NCI-H187 treated with DMSO at 0.1 percent for 48 hours (cell line): ENCODE measurements around the gene SNAPC1.
"Not testable (repeated sequence)": the region's sequence is repeated elsewhere in the genome, so short reads cannot be mapped to it uniquely, and the experiment has no call there.

Source experiments
- DNase-seq: peaks from one replicate; lab custom pipeline; 2025; lab: John Stamatoyannopoulos, UW

The SNAPC1 gene

GRCh38 chr14:61761959-61762786, at the start of gene SNAPC1:
Gene SNAPC1, plus strand, starts transcription at chr14:61762420. Its CDS starts 41 bp downstream, at chr14:61762461.
- DNase-seq = peak; percentile 89

DNA sequence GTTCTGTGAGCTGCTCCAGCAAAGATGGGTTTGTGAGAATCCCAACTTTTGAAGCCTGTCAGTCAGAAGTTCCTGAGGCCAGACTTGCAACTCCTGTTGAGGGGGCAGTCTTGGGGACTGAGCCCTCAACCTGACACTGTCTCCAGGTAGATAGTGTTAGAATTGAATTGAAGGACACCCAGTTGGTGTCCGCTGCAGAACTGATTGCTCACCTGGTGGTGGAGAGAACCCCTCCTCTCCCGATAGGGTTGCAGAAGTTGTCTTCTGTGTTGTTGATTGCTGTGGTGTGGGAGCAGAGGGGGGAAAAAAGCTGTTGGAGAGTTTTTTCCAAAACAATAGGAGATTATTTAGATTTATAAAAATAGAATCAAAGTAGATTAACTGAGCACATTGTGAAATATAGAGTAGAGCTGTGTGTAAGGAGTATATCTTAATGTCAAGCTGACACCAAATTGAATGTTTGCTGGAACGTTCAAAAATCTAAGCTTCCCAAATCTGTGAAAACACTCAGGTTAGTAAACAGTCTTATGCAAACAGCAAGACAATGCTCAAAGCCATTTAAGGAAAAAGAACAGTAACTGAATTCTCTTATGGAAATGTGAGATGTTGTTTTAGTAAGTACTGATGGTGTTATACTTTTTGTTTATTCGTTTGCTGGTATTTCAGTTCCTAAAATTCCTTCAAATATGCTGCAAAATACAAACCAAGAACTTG, 48.3 kb upstream of the SNAPC1 start:
- no peak for DNase-seq

DNA sequence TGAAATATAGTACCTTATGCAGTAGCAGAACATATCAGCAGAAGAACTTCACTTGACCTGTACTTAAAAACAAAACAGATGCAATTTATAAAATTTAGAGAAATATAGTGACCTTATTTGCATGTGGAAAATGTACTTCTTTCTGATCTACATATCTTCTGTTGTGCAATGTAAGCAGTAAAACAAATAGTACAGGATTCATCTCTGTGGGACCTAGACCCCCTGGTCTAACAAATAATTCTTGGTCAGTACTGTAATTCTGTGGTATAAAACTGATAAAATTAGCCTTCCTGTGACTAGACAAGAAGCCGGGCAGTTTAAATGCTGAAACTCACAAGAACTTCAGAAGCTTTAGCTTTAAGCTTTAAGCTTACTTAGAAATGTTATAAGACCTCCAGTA, 45.3 kb upstream of the SNAPC1 start:
- DNase-seq = no peak

- no peak for DNase-seq
These were observed 44.2 kb upstream of the SNAPC1 start for GRCh38 chr14:61718039-61718438.

DNA sequence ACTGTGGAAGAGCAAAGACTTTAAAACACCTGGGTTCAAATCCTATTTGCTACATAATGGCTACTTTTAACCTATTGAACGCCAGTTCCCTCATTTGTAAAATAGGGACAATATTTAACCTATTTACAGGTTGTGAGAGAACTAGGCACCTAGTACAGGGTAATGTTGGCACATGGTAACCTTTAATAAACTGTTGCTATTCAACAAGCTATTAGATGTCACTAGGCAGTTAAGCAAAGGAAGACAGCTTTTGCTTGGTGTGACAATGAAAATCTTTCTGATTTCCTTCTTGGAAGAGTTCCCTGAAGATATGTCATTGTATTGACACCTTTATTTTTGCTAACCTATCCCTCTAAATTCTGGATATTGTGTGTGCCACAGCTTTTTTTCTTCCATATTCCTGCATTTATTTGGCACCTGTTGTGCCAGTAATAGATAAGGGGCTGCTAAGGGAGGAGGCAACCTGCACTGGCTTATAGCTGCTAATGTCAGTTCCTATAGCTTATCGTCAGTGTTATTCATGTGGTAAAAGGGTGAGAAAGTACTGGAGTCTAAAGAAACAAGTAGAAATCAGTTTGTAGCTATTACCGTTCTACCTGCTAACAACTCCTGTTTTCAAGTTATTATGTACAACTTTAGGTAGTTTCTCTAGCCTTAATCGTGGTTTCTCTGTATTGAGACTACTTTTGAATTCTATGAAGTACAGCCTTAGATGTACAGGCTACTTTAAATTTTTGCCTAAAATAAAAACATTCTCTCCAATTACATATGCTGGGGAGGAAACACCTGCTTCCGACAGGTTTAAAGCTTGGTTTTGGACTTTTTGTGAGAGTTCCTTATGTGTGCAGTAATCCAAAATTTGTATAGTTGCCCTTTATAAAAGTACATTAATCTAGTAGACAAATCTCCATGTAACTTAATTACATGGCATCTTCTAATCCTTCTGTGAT, 42.6 kb upstream of the SNAPC1 start:
- no peak for DNase-seq

DNA sequence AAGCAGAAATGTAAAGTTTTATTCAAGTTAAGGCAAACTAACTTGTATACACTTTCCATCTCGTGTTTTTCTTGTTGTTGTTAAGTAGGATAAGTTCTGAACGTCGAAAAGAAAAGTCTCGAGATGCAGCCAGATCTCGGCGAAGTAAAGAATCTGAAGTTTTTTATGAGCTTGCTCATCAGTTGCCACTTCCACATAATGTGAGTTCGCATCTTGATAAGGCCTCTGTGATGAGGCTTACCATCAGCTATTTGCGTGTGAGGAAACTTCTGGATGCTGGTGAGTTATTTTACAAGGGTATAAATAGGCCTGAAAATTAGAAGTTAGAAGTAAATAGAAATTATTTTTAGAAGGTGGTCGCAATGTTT, 41.9 kb upstream of the SNAPC1 start:
- DNase-seq = no peak

DNA sequence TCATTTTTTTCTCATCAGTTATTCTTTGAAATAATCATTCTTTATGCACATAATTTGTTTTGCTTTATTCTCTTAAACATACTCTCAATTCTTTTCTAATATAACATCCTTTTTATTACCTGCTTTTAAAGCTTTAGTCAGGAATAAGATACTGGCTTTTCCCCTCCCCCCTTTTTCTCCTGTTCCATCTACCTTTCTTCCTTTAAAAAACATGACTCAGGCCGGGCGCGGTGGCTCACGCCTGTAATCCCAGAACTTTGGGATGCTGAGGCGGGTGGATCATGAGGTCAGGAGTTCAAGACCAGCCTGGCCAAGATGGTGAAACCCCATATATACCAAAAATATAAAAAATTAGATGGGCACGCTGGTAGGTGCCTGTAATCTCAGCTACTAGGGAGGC, 41.5 kb upstream of the SNAPC1 start:
- DNase-seq = no peak

DNA sequence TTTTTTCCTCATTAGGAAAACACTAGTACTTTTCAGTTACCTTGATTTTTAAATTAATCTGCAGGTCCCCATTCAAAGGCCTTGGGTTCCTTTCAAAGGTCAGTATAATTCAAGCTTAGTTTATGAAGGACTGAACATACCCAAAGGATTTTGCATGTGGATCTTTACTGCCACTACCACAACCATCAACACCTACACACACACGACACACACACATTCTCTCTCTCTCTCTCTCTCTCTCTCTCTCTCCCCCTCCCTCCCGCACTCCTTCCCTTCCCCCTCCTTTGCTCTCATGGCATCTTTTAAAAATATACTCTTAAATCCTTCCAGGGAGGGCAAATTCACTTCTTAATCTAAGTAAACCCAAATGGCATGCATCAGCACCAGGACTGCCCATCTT, 38.1 kb upstream of the SNAPC1 start:
- no peak for DNase-seq

GRCh38 chr14:61726778-61727658, 35.2 kb upstream of the SNAPC1 start:
- no peak for DNase-seq

GRCh38 chr14:61730756-61731373, 31.4 kb upstream of the SNAPC1 start:
- no peak for DNase-seq

GRCh38 chr14:61733972-61734371, 28.2 kb upstream of the SNAPC1 start:
- DNase-seq = no peak

DNA sequence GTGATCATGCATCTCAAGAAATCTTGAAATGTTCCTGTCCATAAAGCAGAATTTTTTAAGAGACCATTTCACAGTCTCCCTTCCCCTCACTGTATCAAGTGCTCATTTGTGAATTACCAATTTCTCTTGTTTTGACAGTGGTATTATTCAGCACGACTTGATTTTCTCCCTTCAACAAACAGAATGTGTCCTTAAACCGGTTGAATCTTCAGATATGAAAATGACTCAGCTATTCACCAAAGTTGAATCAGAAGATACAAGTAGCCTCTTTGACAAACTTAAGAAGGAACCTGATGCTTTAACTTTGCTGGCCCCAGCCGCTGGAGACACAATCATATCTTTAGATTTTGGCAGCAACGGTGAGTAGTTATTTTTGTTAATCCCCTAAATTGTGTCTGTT, 25.5 kb upstream of the SNAPC1 start:
- DNase-seq = no peak

DNA sequence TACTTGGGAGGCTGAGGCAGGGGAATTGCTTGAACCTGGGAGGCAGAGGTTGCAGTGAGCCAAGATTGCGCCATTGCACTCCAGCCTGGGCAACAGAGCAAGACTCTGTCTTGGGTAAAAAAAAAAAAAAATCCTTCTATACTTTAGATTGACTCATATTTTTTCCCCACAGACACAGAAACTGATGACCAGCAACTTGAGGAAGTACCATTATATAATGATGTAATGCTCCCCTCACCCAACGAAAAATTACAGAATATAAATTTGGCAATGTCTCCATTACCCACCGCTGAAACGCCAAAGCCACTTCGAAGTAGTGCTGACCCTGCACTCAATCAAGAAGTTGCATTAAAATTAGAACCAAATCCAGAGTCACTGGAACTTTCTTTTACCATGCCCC, 24.3 kb upstream of the SNAPC1 start:
- DNase-seq = no peak

DNA sequence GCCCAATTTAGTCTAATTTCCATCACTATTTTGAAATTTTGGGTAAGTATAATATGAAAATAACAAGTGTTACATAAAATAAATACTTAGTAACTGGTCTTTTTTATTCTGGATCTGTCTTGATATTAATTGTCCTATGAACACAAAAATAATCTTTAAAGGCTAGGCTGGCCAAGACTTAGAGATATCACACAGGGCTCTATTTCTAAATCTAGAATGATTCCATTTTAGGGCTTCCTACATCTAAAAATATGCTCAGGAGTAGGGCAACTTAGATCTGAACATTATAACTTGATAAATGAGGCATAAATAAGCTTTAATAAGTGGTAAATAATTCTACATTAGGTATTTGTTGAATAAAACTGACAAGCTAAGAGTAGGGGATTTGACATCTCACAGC, 23.1 kb upstream of the SNAPC1 start:
- DNase-seq = no peak

GRCh38 chr14:61742371-61742770, 19.8 kb upstream of the SNAPC1 start:
- no peak for DNase-seq

DNA sequence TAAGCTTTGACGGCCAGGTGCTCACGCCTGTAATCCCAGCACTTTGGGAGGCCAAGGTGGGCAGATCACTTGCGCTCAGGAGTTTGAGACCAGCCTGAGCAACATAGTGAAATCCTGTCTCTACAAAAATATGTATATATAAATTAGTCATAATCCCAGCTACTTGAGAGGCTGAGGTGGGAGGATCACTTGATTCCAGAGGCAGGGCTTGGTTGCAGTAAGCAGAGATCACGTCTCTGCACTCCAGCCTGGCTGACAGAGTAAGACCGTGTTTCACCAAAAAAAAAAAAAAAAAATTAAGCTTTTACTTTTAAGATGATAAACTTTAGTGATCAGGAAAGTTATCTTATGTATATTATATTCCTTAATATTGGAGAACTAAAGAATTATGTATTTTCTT, 18.0 kb upstream of the SNAPC1 start:
- no peak for DNase-seq

DNA sequence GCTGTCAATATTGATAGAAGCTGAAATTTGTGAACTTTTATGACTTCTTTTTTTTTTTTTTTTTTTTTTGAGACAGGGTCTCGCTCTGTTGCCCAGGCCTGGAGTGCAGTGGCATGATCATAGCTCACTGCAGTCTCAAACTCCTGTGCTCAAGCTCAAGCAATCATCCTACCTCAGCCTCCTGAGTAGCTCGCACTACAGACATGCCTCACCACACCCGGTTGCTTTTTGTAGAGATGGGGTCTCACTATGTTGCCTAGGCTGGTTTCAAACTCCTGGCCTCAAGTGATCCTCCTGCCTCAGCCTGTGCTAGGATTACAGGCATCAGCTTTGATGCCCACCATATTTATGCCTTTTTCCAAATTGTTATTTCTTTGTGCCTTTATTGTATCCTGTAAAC, 15.9 kb upstream of the SNAPC1 start:
- not testable (repeated sequence) for DNase-seq

GRCh38 chr14:61746881-61747280, 15.3 kb upstream of the SNAPC1 start:
- no peak for DNase-seq

DNA sequence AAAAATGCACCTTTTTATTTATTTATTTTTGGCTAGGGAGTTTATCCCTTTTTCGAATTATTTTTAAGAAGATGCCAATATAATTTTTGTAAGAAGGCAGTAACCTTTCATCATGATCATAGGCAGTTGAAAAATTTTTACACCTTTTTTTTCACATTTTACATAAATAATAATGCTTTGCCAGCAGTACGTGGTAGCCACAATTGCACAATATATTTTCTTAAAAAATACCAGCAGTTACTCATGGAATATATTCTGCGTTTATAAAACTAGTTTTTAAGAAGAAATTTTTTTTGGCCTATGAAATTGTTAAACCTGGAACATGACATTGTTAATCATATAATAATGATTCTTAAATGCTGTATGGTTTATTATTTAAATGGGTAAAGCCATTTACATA, 14.9 kb upstream of the SNAPC1 start:
- no peak for DNase-seq

- DNase-seq = no peak
These were observed 13.0 kb upstream of the SNAPC1 start for GRCh38 chr14:61749264-61749663.

DNA sequence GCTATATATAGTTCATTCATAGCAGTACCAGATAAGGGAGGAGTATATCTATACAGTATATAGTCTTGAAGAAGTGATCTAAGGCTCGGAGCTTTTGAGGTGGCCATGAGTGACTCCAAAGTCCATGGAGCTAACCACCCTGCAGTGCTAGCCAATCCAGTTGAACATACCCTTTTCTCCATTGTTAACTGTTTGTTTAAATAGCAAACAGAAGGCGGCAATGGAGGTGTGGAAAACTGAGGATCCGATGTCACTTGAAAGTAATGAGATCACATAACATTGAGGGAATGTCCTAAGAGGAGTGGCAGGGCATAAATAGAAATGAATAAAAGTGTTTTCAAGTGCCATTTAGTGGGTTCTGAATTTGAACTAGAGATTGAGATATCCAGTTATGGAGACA, 12.4 kb upstream of the SNAPC1 start:
- peak; percentile 97 for DNase-seq
